HepG2 (cell line): ENCODE measurements around the gene C22orf15. TPM values are rescaled to one million over a fixed set of nuclear protein-coding genes. Genes with fewer than 3 reads are reported as not detected.

ENCODE experiments used
- AGO1 ChIP-seq: fragments of 200-400 bp; formaldehyde crosslinking; IDR thresholded peaks from 2 replicates; pipeline ENCODE4 v1.6.1; 2017; ENCODE audit warnings: mild to moderate bottlenecking, low read depth, low read length, moderate library complexity; ENCODE audit not compliant: poor library complexity, severe bottlenecking
- ARID3A ChIP-seq: IDR thresholded peaks from 2 replicates; pipeline ENCODE4 v1.6.1; 2012; ENCODE audit warnings: low read depth, low read length, improper control_type of control experiment
- BATF2 ChIP-seq: sonication (generic); formaldehyde crosslinking; IDR thresholded peaks from 2 replicates; pipeline ENCODE4 v1.8.0; 2022; ENCODE audit warnings: mild to moderate bottlenecking, missing genetic modification reagents, moderate library complexity
- GATAD2A ChIP-seq: IDR thresholded peaks from 2 replicates; pipeline ENCODE4 v1.6.1; 2016
- NCOR1 ChIP-seq: fragments of 200-600 bp; sonication (generic); IDR thresholded peaks from 2 replicates; pipeline ENCODE4 v1.7.0; 2017; ENCODE audit warnings: antibody characterized with exemption, low read length, borderline replicate concordance
- NR2F6 ChIP-seq, 2 experiments: IDR thresholded peaks; 2 replicates each; pipeline ENCODE4 v1.6.1; 2016; ENCODE audit warnings: antibody characterized with exemption in 1 of 2, mild to moderate bottlenecking in 1 of 2
- PHF8 ChIP-seq: sonication (generic); formaldehyde crosslinking; IDR thresholded peaks from 2 replicates; pipeline ENCODE4 v1.5.0; 2020; ENCODE audit warnings: missing genetic modification reagents
- REXO4 ChIP-seq: sonication (generic); formaldehyde crosslinking; IDR thresholded peaks from 2 replicates; pipeline ENCODE4 v1.8.0; 2022; ENCODE audit warnings: missing genetic modification reagents, mild to moderate bottlenecking, borderline replicate concordance
- TERF1 ChIP-seq: sonication (generic); formaldehyde crosslinking; IDR thresholded peaks from 2 replicates; pipeline ENCODE4 v1.8.0; 2022; ENCODE audit warnings: mild to moderate bottlenecking, missing genetic modification reagents, moderate library complexity
- THRA ChIP-seq: sonication (generic); formaldehyde crosslinking; IDR thresholded peaks from 2 replicates; pipeline ENCODE4 v1.4.0; 2020; ENCODE audit warnings: missing genetic modification reagents, borderline replicate concordance
- YY1 ChIP-seq: IDR thresholded peaks from 2 replicates; pipeline ENCODE4 v1.6.1; 2011; ENCODE audit warnings: low read length, low read depth, moderate library complexity, mild to moderate bottlenecking; ENCODE audit not compliant: insufficient read depth, insufficient replicate concordance
- ZNF121 ChIP-seq: sonication (generic); formaldehyde crosslinking; IDR thresholded peaks from 2 replicates; pipeline ENCODE4 v1.5.0; 2020; ENCODE audit warnings: mild to moderate bottlenecking, missing genetic modification reagents
- ZNF230 ChIP-seq: sonication (generic); formaldehyde crosslinking; IDR thresholded peaks from 2 replicates; pipeline ENCODE4 v1.4.0; 2020; ENCODE audit warnings: mild to moderate bottlenecking, missing genetic modification reagents
- ZNF510 ChIP-seq: sonication (generic); formaldehyde crosslinking; IDR thresholded peaks from 2 replicates; pipeline ENCODE4 v1.4.0; 2020; ENCODE audit warnings: low read depth, mild to moderate bottlenecking, missing genetic modification reagents
- ZNF549 ChIP-seq: sonication (generic); formaldehyde crosslinking; IDR thresholded peaks from 2 replicates; pipeline ENCODE4 v1.5.0; 2020; ENCODE audit warnings: missing genetic modification reagents
- ZNF550 ChIP-seq: sonication (generic); formaldehyde crosslinking; IDR thresholded peaks from 2 replicates; pipeline ENCODE4 v1.4.0; 2020; ENCODE audit warnings: mild to moderate bottlenecking, missing genetic modification reagents, borderline replicate concordance
- ZNF558 ChIP-seq: sonication (generic); formaldehyde crosslinking; IDR thresholded peaks from 2 replicates; pipeline ENCODE4 v1.9.0; 2022; ENCODE audit warnings: mild to moderate bottlenecking, missing genetic modification reagents, borderline replicate concordance
- ZNF605 ChIP-seq: sonication (generic); formaldehyde crosslinking; IDR thresholded peaks from 2 replicates; pipeline ENCODE4 v1.8.0; 2022; ENCODE audit warnings: mild to moderate bottlenecking, missing genetic modification reagents
- ZNF646 ChIP-seq: sonication (generic); formaldehyde crosslinking; IDR thresholded peaks from 2 replicates; pipeline ENCODE4 v1.9.0; 2021; ENCODE audit warnings: mild to moderate bottlenecking, missing genetic modification reagents
- polyA plus RNA-seq, 8 experiments: library from polyadenylated mRNA; depleted of rRNA in 3 of 8; stranded (reverse) in 7 of 8; unstranded in 1 of 8; fragments of >200 nt; fragmentation: Illumina TruSeq in 4 of 8; extraction: Trizol in 4 of 8; gene quantifications; 2 replicates each; pipeline versions ENCODE4 v1.2.1 to v1.2.3, GENCODE V29; 2011 to 2016; ENCODE audit warnings: low read depth in 4 of 8, missing spikeins in 1 of 8, mixed read lengths in 1 of 8; ENCODE audit not compliant: insufficient read depth in 1 of 8
- total RNA-seq, 5 experiments: library from RNA; depleted of rRNA; stranded (reverse); fragments of >200 nt; fragmentation: Illumina TruSeq; extraction: Trizol; gene quantifications; 2 replicates each; pipeline ENCODE4 v1.2.3, GENCODE V29; 2016; ENCODE audit warnings: low read depth in 1 of 5

Gene C22orf15
- total and polyA plus RNA-seq, 2 of the 13 experiments (the other 11 are each of a cell fraction or from before 2014, with no cell fraction given), result not detected

GRCh38 chr22:23789638-23790037 is 26.8 kb downstream of the C22orf15 start (continued):
- no peak for TF ChIP-seq ZNF646 (CRISPR knock-in tag)
- TF ChIP-seq NR2F6 (IDR thresholded peaks at IDR 0.05), result no peak
- peak; percentile 33 for TF ChIP-seq NR2F6 (CRISPR knock-in tag; IDR thresholded peaks at IDR 0.05)
- no peak for TF ChIP-seq ARID3A
- no peak for TF ChIP-seq REXO4
- TF ChIP-seq AGO1, result no peak
- no peak for TF ChIP-seq ZNF121 (CRISPR knock-in tag)
- no peak for TF ChIP-seq TERF1 (CRISPR knock-in tag)
- TF ChIP-seq ZNF510 (CRISPR knock-in tag), result no peak
- TF ChIP-seq PHF8, result no peak
- no peak for TF ChIP-seq ZNF549 (CRISPR knock-in tag)
- peak; percentile 48 for TF ChIP-seq YY1
- peak; percentile 44; the same call in 1 of the 2 replicates for TF ChIP-seq GATAD2A (CRISPR knock-in tag)
- no peak for TF ChIP-seq ZNF558 (CRISPR knock-in tag)
- TF ChIP-seq THRA (CRISPR knock-in tag), result peak; percentile 56; the same call in 1 of the 2 replicates
- TF ChIP-seq BATF2 (CRISPR knock-in tag), result no peak
- no peak for TF ChIP-seq NCOR1
- 0 out of 2 replicates have a peak, but pooled peaks have one; percentile 28 for TF ChIP-seq ZNF605 (CRISPR knock-in tag)
- no peak for TF ChIP-seq ZNF550
- TF ChIP-seq ZNF230 (CRISPR knock-in tag), result no peak
